Cardiac muscle cell (in vitro differentiated cells and primary cell): Measurements from ENCODE around the gene STARD3. TPM values are rescaled to one million over a fixed set of nuclear protein-coding genes. Genes with fewer than 3 reads are reported as not detected.
A peak's percentile ranks its signal among the peaks of the same experiment; 100 is the strongest.

Experiments used
- DNase-seq, 2 donors: peaks; one replicate each; pipeline versions ENCODE4 v3.0.0 to v3.0.0-alpha.2; 2010 to 2017; ENCODE audit warnings: low read depth in 1 of 2, low spot score in 1 of 2
- H3K27ac ChIP-seq: fragments of 200-600 bp; sonication (generic); 2 replicates; pipeline ENCODE4 v1.5.1; 2016
- H3K27me3 ChIP-seq: fragments of 200-600 bp; sonication (generic); 2 replicates; pipeline ENCODE4 v1.6.0; 2016; ENCODE audit warnings: control low read depth
- H3K36me3 ChIP-seq: fragments of 200-600 bp; sonication (generic); 2 replicates; pipeline ENCODE4 v1.5.1; 2016; ENCODE audit warnings: control low read depth
- H3K4me1 ChIP-seq: fragments of 200-600 bp; sonication (generic); 2 replicates; pipeline ENCODE4 v1.8.1; 2017; ENCODE audit warnings: low read depth, mild to moderate bottlenecking, mixed run types
- H3K4me3 ChIP-seq: fragments of 200-600 bp; sonication (generic); 2 replicates; pipeline ENCODE4 v1.5.1; 2016; ENCODE audit warnings: mild to moderate bottlenecking
- H3K9me3 ChIP-seq: fragments of 200-600 bp; sonication (generic); 2 replicates; pipeline ENCODE4 v1.5.1; 2017; ENCODE audit warnings: low read depth, mild to moderate bottlenecking, control low read depth
- polyA plus RNA-seq: library from polyadenylated mRNA; unstranded; fragments of >200 nt; fragmentation: Nextera tagmentation; extraction: Ambion mirVana; gene quantifications from 2 replicates; pipeline ENCODE4 v1.2.1, GENCODE V29; 2016
- total RNA-seq: library from RNA; depleted of rRNA; stranded (reverse); fragments of >200 nt; gene quantifications from 2 replicates; pipeline ENCODE4 v1.2.3, GENCODE V29; 2016
- TF ChIP-seq, protein P1 (sequence below): IDR thresholded peaks from 2 replicates; pipeline ENCODE4 v1.5.1; 2012; ENCODE audit warnings: low read depth, mild to moderate bottlenecking, low read length

STARD3 gene
- total and polyA plus RNA-seq, 2 experiments from 2014 or later: 47.9 to 67.1 TPM

DNA sequence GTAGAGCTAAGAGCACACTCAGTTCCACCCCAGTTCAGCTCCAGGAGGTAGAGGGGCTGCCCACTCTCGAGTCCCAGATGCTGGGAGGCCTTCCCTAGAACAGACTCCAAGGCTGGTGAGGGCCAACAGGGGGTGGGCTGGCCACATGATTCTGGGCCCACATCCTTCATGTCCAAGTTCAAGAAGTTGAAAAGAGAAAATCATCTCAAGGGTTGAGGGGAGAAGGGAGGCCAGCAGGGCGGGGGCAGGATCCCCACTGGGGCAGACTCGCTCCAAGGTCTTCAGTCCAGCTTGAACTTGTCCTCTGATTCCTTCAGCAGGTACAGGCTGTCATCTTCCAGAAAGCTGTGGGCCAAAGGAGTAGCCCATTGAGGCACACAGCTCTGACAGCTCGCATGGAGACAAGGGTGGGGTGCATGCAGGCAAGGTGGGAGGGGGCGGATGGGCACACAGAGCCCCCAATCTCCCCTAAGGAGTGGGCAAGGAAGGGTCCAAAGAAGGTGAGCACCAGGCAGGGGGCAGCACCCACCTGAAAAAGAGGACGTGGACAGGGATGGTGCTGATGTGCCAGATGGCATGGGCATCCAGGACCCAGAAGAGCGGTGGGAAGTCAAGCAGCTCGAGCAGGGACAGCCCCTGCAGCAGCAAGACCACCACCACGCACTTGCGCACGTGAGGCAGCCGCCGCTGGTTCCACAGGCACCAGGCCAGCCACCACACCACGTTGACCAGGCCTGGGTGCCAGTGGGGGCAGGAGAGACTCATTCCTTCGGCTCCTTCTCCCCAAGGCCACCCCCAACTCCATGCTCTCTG is 35.8 kb downstream of the STARD3 start:
- H3K4me1 ChIP-seq: peaks cover 40% of the 10 kb centered on the region
- no peaks in the 10 kb centered on the region for H3K9me3 ChIP-seq
- H3K27me3 ChIP-seq: no peaks in the 10 kb centered on the region
- TF ChIP-seq, protein P1, sequence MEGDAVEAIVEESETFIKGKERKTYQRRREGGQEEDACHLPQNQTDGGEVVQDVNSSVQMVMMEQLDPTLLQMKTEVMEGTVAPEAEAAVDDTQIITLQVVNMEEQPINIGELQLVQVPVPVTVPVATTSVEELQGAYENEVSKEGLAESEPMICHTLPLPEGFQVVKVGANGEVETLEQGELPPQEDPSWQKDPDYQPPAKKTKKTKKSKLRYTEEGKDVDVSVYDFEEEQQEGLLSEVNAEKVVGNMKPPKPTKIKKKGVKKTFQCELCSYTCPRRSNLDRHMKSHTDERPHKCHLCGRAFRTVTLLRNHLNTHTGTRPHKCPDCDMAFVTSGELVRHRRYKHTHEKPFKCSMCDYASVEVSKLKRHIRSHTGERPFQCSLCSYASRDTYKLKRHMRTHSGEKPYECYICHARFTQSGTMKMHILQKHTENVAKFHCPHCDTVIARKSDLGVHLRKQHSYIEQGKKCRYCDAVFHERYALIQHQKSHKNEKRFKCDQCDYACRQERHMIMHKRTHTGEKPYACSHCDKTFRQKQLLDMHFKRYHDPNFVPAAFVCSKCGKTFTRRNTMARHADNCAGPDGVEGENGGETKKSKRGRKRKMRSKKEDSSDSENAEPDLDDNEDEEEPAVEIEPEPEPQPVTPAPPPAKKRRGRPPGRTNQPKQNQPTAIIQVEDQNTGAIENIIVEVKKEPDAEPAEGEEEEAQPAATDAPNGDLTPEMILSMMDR: no peak
- H3K4me3 ChIP-seq: no peak overlapping the region
- no peaks in the 10 kb centered on the region for H3K36me3 ChIP-seq
- no peak overlapping the region for H3K27ac ChIP-seq
- DNase-seq: no peak

DNA sequence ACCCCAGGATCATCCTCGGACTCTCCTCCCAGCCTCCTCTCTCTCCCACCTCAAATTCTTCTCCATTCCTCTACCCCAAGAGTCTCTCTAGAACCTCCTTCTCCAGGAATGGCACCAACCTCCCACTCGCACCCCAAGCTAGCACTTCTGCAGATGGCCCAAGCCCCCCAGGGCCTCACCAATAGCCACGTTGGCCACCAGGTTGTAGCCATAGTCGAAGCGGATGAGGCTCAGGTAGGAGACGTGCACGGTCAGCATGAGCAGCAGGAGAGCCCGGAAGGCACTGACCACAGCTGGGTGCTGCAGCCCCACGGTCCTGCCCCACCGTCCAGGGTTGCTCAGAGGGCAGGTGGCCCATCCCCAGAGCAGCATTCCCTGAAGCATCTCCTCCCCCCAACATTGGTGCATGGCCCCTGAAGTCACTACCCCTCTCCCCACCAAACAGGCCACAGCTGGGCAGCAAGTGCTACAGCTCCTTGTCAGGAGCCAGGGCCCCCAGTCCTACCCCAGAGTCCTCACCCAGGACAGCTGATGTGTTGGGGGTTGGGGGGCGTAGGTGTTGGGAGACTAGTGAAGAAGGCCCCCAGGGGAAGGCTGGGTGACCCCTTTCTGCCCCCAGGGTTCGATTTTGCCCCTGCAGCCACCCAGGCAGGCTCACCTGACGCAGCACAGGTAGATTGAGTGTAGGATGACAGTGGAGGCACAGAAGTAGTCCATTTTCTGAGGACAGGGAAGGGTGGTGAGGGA is 36.6 kb downstream of the STARD3 start:
- TF ChIP-seq, protein P1: no peak
- H3K4me1 ChIP-seq: peaks cover 47% of the 10 kb centered on the region

DNA sequence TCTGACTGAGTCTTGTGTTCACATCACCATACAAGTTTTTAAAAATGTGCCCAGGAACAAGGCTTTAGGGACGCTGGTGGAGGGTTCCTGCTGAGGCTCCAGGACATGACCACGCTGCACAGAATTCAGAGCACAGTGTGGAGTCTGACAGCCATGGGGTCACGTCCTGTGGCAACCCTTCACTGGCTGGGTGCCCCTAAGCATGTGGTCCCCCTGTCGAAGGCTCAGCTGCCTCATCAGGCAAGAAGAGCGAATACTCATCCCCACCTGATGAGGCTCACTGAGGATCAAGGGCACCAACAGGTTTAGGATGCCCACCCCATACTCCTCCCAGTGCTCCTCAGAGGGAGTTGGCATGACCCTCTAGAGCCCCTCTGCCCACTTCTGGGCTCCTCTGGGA is 37.2 kb downstream of the STARD3 start:
- DNase-seq: no peak
- H3K9me3 ChIP-seq: no peaks in the 10 kb centered on the region
- peaks cover 50% of the 10 kb centered on the region for H3K4me1 ChIP-seq
- H3K36me3 ChIP-seq: no peaks in the 10 kb centered on the region
- no peak overlapping the region for H3K4me3 ChIP-seq
- no peaks in the 10 kb centered on the region for H3K27me3 ChIP-seq
- peak overlapping the region; percentile 98 for H3K27ac ChIP-seq
- TF ChIP-seq, protein P1: no peak

More for the DNA sequence above, 36.6 kb downstream of the STARD3 start:
- H3K9me3 ChIP-seq: no peaks in the 10 kb centered on the region
- H3K4me3 ChIP-seq: no peak overlapping the region
- no peaks in the 10 kb centered on the region for H3K36me3 ChIP-seq
- H3K27me3 ChIP-seq: no peaks in the 10 kb centered on the region
- H3K27ac ChIP-seq: peak overlapping the region; percentile 98
- DNase-seq: no peak

DNA sequence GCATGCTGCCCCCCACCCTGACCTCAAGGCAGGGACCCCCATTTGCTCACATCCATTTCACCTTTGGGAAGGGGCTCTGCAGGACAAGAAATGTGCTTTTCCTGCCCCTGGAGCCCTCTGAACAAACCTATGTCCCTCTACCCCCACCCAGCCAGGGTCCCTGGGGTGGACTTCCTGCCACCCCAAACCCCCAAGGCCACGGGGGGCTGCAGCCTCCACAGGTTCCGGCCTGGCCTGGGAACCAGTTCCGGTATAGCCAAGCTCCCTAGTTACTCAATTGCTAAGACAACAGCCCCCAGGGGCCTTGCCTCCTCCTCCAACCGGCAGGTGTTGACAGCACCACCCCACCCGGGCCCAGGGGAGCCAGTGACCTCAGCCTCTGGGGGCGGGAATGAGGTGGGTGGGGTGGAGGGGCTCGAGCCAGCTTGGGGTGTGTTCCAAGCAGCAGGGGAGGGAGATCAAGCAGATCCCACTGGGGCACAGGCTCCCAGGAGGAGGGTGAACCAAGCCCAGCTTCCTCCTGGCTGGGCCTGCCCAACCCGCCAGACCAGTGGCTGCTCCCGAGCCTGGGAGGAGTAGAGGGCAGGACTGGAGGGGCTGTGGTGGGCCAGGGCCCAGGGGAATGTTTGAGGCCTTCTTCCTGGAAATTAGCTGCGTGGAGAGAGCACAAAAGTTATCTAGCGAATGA is 37.9 kb downstream of the STARD3 start:
- no peaks in the 10 kb centered on the region for H3K36me3 ChIP-seq
- TF ChIP-seq, protein P1: no peak
- H3K27me3 ChIP-seq: no peaks in the 10 kb centered on the region
- no peak overlapping the region for H3K4me3 ChIP-seq
- H3K27ac ChIP-seq: peak overlapping the region; percentile 98
- no peaks in the 10 kb centered on the region for H3K9me3 ChIP-seq
- H3K4me1 ChIP-seq: peaks cover 54% of the 10 kb centered on the region
- peak; percentile 62 to 81 for DNase-seq

DNA sequence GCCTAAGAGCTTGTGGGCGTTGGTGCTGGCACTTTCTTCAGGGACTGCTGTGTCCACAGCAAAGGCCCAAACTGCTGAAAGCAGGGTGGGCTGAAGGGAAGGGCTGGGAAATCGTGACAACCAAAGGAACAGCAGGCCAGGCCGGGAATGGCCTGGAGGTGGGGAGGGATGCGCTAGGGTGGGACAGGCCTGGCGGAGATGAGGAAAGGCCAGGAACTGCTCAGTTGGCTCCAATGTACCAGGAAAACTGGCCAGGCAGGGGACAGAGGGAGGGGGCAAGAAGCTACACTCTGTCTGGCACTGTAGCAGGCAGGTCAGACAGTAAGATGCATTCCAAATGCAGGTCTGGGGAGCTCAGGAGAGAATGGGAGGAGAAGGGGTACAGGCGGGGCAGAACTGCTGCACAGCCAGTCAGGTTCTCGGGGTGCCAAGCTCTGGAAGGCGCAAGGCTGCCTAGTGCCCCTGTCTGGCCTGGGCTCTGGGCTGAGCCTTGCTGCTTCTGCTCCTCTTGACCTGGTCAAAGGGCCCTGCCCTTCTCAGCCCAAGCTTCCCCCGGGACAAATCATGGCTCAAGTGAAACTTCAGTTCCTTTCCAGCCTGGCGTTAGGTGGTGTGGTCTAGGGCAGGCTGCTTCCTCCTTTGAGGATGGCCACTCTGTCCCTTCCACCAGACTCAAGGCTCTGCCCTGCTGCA is 38.6 kb downstream of the STARD3 start:
- Histone ChIP-seq H3K9me3 (no peaks in the 10 kb centered on the region), H3K27ac (peak overlapping the region; percentile 98), H3K4me3 (no peak overlapping the region), H3K4me1 (peaks cover 57% of the 10 kb centered on the region), H3K36me3 (no peaks in the 10 kb centered on the region), H3K27me3 (no peaks in the 10 kb centered on the region)
- TF ChIP-seq, protein P1: no peak
- DNase-seq: no peak
